H9 (cell line): ENCODE measurements around the gene MYLK3. TPM values are rescaled to one million over a fixed set of nuclear protein-coding genes. Genes with fewer than 3 reads are reported as not detected.
A peak's percentile ranks its signal among the peaks of the same experiment; 100 is the strongest.

ENCODE experiments used
- DNase-seq: peaks from one replicate; pipeline ENCODE4 v3.0.0-alpha.2; 2017
- H2AFZ ChIP-seq: one replicate; pipeline ENCODE4 v1.6.1; 2013; ENCODE audit warnings: mild to moderate bottlenecking, low read length, control low read depth, moderate library complexity
- H2AK5ac ChIP-seq: 2 replicates; pipeline ENCODE4 v1.6.1; 2013; ENCODE audit warnings: low read length, control low read depth, mixed read lengths; ENCODE audit not compliant: insufficient read length
- H2BK120ac ChIP-seq: one replicate; pipeline ENCODE4 v1.6.1; 2013; ENCODE audit warnings: low read depth, mild to moderate bottlenecking, low read length, control low read depth, inconsistent platforms; ENCODE audit not compliant: poor library complexity, severe bottlenecking
- H2BK12ac ChIP-seq: 2 replicates; pipeline ENCODE4 v1.6.1; 2013; ENCODE audit warnings: low read length, control low read depth, mixed read lengths, low read depth; ENCODE audit not compliant: insufficient read length
- H2BK15ac ChIP-seq: 2 replicates; pipeline ENCODE4 v1.6.1; 2013; ENCODE audit warnings: low read depth, low read length, control low read depth
- H2BK20ac ChIP-seq: one replicate; pipeline ENCODE4 v1.6.1; 2013; ENCODE audit warnings: low read depth, mild to moderate bottlenecking, low read length, control low read depth, inconsistent platforms; ENCODE audit not compliant: poor library complexity, severe bottlenecking
- H2BK5ac ChIP-seq: 2 replicates; pipeline ENCODE4 v1.6.1; 2013; ENCODE audit warnings: low read length, control low read depth, mixed read lengths; ENCODE audit not compliant: insufficient read length
- H3K14ac ChIP-seq: 2 replicates; pipeline ENCODE4 v1.6.1; 2013; ENCODE audit warnings: low read length, control low read depth; ENCODE audit not compliant: insufficient read depth
- H3K18ac ChIP-seq: 2 replicates; pipeline ENCODE4 v1.6.1; 2013; ENCODE audit warnings: low read depth, mild to moderate bottlenecking, mixed read lengths, low read length, control low read depth; ENCODE audit not compliant: insufficient read length
- H3K23ac ChIP-seq: 2 replicates; pipeline ENCODE4 v1.6.1; 2013; ENCODE audit warnings: low read length, control low read depth, mixed read lengths, low read depth; ENCODE audit not compliant: insufficient read length
- H3K23me2 ChIP-seq: 2 replicates; pipeline ENCODE4 v1.6.1; 2013; ENCODE audit warnings: low read depth, mild to moderate bottlenecking, mixed read lengths, low read length, control low read depth; ENCODE audit not compliant: insufficient read length, poor library complexity, severe bottlenecking
- H3K27ac ChIP-seq: 2 replicates; pipeline ENCODE4 v1.5.1; 2013; ENCODE audit warnings: low read length, control low read depth, mixed read lengths, low read depth; ENCODE audit not compliant: insufficient read length
- H3K27me3 ChIP-seq: 2 replicates; pipeline ENCODE4 v1.6.1; 2013; ENCODE audit warnings: low read length, control low read depth, inconsistent platforms; ENCODE audit not compliant: insufficient read depth
- H3K4ac ChIP-seq: 2 replicates; pipeline ENCODE4 v1.6.1; 2013; ENCODE audit warnings: low read depth, mild to moderate bottlenecking, control low read depth, inconsistent platforms, low read length, moderate library complexity
- H3K4me1 ChIP-seq: 2 replicates; pipeline ENCODE4 v1.6.1; 2013; ENCODE audit warnings: low read length, control low read depth, inconsistent platforms; ENCODE audit not compliant: insufficient read depth
- H3K4me2 ChIP-seq: 2 replicates; pipeline ENCODE4 v1.6.1; 2013; ENCODE audit warnings: low read length, control low read depth, mixed read lengths; ENCODE audit not compliant: insufficient read length, insufficient read depth
- H3K56ac ChIP-seq: 2 replicates; pipeline ENCODE4 v1.6.1; 2013; ENCODE audit warnings: low read depth, mild to moderate bottlenecking, mixed read lengths, low read length, control low read depth; ENCODE audit not compliant: insufficient read length
- H3K79me1 ChIP-seq: 2 replicates; pipeline ENCODE4 v1.6.1; 2013; ENCODE audit warnings: low read depth, mild to moderate bottlenecking, moderate library complexity, low read length, control low read depth, inconsistent platforms; ENCODE audit not compliant: insufficient read depth, poor library complexity, severe bottlenecking
- H3K79me2 ChIP-seq: 2 replicates; pipeline ENCODE4 v1.6.1; 2013; ENCODE audit warnings: low read length, control low read depth, inconsistent platforms; ENCODE audit not compliant: insufficient read depth
- H3K9ac ChIP-seq: 2 replicates; pipeline ENCODE4 v1.6.1; 2013; ENCODE audit warnings: low read length, control low read depth, mixed read lengths; ENCODE audit not compliant: insufficient read length; ENCODE audit errors: extremely low read depth
- H3K9me3 ChIP-seq: one replicate; pipeline ENCODE4 v1.6.1; 2013; ENCODE audit warnings: low read depth, low read length, inconsistent platforms; ENCODE audit not compliant: control insufficient read depth
- H3T11ph ChIP-seq: one replicate; pipeline ENCODE4 v1.6.1; 2013; ENCODE audit warnings: mild to moderate bottlenecking, low read length, control low read depth, inconsistent platforms
- H4K20me1 ChIP-seq: one replicate; pipeline ENCODE4 v1.6.1; 2013; ENCODE audit not compliant: control insufficient read depth, insufficient read length, insufficient read depth
- H4K5ac ChIP-seq: 2 replicates; pipeline ENCODE4 v1.6.1; 2013; ENCODE audit warnings: low read depth, mild to moderate bottlenecking, mixed read lengths, low read length, control low read depth; ENCODE audit not compliant: insufficient read length
- H4K8ac ChIP-seq: replicated peaks from 2 replicates; pipeline ENCODE4 v1.6.1; 2013; ENCODE audit warnings: low read length, control low read depth, mixed read lengths, low read depth; ENCODE audit not compliant: insufficient read length
- H4K91ac ChIP-seq: 2 replicates; pipeline ENCODE4 v1.6.1; 2013; ENCODE audit warnings: low read depth, mild to moderate bottlenecking, moderate library complexity, mixed read lengths, low read length, control low read depth; ENCODE audit not compliant: insufficient read length
- H3K27ac Mint-ChIP-seq, 3 experiments: 2 replicates in 2 of 3; 3 replicates in 1 of 3; pipeline ENCODE4 v1.8.0; 2020 to 2021; ENCODE audit warnings: mixed read lengths in 3 of 3, mild to moderate bottlenecking in 1 of 3, moderate library complexity in 1 of 3
- H3K27me3 Mint-ChIP-seq: 2 replicates; pipeline ENCODE4 v1.8.0; 2021; ENCODE audit warnings: low read depth, mild to moderate bottlenecking, moderate library complexity, mixed read lengths
- H3K36me3 Mint-ChIP-seq, 3 experiments: 2 replicates in 2 of 3; 3 replicates in 1 of 3; pipeline ENCODE4 v1.8.0; 2020 to 2021; ENCODE audit warnings: low read depth in 3 of 3, mixed read lengths in 3 of 3; ENCODE audit not compliant: insufficient read depth in 1 of 3
- H3K4me1 Mint-ChIP-seq, 2 experiments: 2 replicates each; pipeline ENCODE4 v1.8.0; 2020; ENCODE audit warnings: mixed read lengths in 2 of 2
- H3K4me3 Mint-ChIP-seq, 2 experiments: 2 replicates in 1 of 2; 3 replicates in 1 of 2; pipeline ENCODE4 v1.8.0; 2020 to 2021; ENCODE audit warnings: mild to moderate bottlenecking in 2 of 2, mixed read lengths in 2 of 2, moderate library complexity in 1 of 2
- H3K9me3 Mint-ChIP-seq, 2 experiments: 2 replicates in 1 of 2; 3 replicates in 1 of 2; pipeline ENCODE4 v1.8.0; 2020; ENCODE audit warnings: mild to moderate bottlenecking in 2 of 2, mixed read lengths in 2 of 2, moderate library complexity in 1 of 2
- CTCF ChIP-seq: fragments of 200-600 bp; sonication (generic); conservative IDR thresholded peaks from 3 replicates; pipeline ENCODE4 v1.8.0; 2021; ENCODE audit warnings: antibody characterized with exemption, mild to moderate bottlenecking
- WGBS: extraction: QIAGEN DNeasy Blood & Tissue Kit; methylation state at CpG from one replicate; pipeline ENCODE4 v1.1.7; 2013; ENCODE audit warnings: missing lambda C conversion rate, low lambda C conversion rate, mixed read lengths; ENCODE audit not compliant: insufficient read length; ENCODE audit errors: extremely low coverage; 5-methylcytosine and 5-hydroxymethylcytosine counted together
- total RNA-seq: library from RNA; stranded (reverse); gene quantifications from 2 replicates; pipeline ENCODE4 v1.2.1, GENCODE V29; 2021

MYLK3 gene
- total RNA-seq, 1 experiment from 2014 or later = 0.90 TPM

- Histone ChIP-seq H2BK20ac (no peak overlapping the region), H3K27ac (no peak overlapping the region), H3K14ac (peak overlapping the region; percentile 84), H3K9ac (peak overlapping the region; percentile 67), H4K91ac (no peak overlapping the region), H2BK120ac (no peak overlapping the region), H2AK5ac (no peak overlapping the region), H2BK12ac (no peak overlapping the region), H3K9me3 (no peaks in the 10 kb centered on the region), H3K4ac (no peak overlapping the region), H3K4me1 (peaks cover 11% of the 10 kb centered on the region; the same call in 1 of the 2 replicates), H3T11ph (no peak overlapping the region), H3K4me2 (peak overlapping the region; percentile 67), H4K8ac (no peak overlapping the region), H3K79me2 (no peaks in the 10 kb centered on the region), H4K5ac (no peak overlapping the region), H3K56ac (no peak overlapping the region), H3K18ac (peak overlapping the region; percentile 83), H2BK15ac (no peak overlapping the region), H3K23ac (no peak overlapping the region), H3K79me1 (no peaks in the 10 kb centered on the region), H3K23me2 (peaks cover 4% of the 10 kb centered on the region), H3K27me3 (no peaks in the 10 kb centered on the region), H2BK5ac (no peak overlapping the region), H2AFZ (no peak overlapping the region), H4K20me1 (no peaks in the 10 kb centered on the region)
- WGBS = no CpG with 5 or more reads among the region's 43 CpGs
- H3K27me3 Mint-ChIP-seq = no peaks in the 10 kb centered on the region
- peaks cover 22 to 24% of the 10 kb centered on the region in 2 experiments for H3K9me3 Mint-ChIP-seq
- H3K4me3 Mint-ChIP-seq = peak overlapping the region; percentile 72 to 79
- H3K4me1 Mint-ChIP-seq = peaks cover 27 to 28% of the 10 kb centered on the region in 2 experiments
- peaks cover 17 to 31% (median 17%) of the 10 kb centered on the region in 3 experiments for H3K36me3 Mint-ChIP-seq
- H3K27ac Mint-ChIP-seq = peak overlapping the region; percentile 80 to 97 (median 96)
- peak; percentile 92 for DNase-seq
- TF ChIP-seq CTCF = no peak
Measured at GRCh38 chr16:46789499-46790414, 41.6 kb upstream of the MYLK3 start.
